ENCODE measurements around the gene WDR93.

WDR93 gene

GRCh38 chr15:89690276-89691218, at the start of gene WDR93, which contains the start of gene PEX11A:
WDR93 (plus strand) TSS chr15:89690811; CDS start chr15:89701747, 10,936 bp downstream.
PEX11A (minus strand) TSS chr15:89690754; CDS start chr15:89690632, 122 bp downstream.
- DNase-seq (ENCODE audit: low read depth, low spot score): peak; percentile 47

GRCh38 chr15:89641053-89641452, 49.6 kb upstream of the WDR93 start:
- DNase-seq (ENCODE audit: low read depth, low spot score): no peak

- no peak for DNase-seq (ENCODE audit: low read depth, low spot score)
Observed at GRCh38 chr15:89642106-89642505, 48.5 kb upstream of the WDR93 start.

GRCh38 chr15:89645680-89646079, 44.9 kb upstream of the WDR93 start:
- no peak for DNase-seq (ENCODE audit: low read depth, low spot score)

GRCh38 chr15:89646416-89647141, 44.0 kb upstream of the WDR93 start:
- no peak for DNase-seq (ENCODE audit: low read depth, low spot score)

- no peak for DNase-seq (ENCODE audit: low read depth, low spot score)
Observed at GRCh38 chr15:89647191-89647851, 43.3 kb upstream of the WDR93 start.

GRCh38 chr15:89648106-89649012, 42.3 kb upstream of the WDR93 start:
- DNase-seq (ENCODE audit: low read depth, low spot score): no peak

GRCh38 chr15:89649013-89649625, 41.5 kb upstream of the WDR93 start:
- DNase-seq (ENCODE audit: low read depth, low spot score): no peak

- no peak for DNase-seq (ENCODE audit: low read depth, low spot score)
Observed at GRCh38 chr15:89649716-89650115, 40.9 kb upstream of the WDR93 start.

GRCh38 chr15:89652131-89652530, 38.5 kb upstream of the WDR93 start:
- no peak for DNase-seq (ENCODE audit: low read depth, low spot score)

GRCh38 chr15:89652666-89653065, 37.9 kb upstream of the WDR93 start:
- no peak for DNase-seq (ENCODE audit: low read depth, low spot score)

GRCh38 chr15:89653578-89653977, 37.0 kb upstream of the WDR93 start:
- DNase-seq (ENCODE audit: low read depth, low spot score): no peak

- no peak for DNase-seq (ENCODE audit: low read depth, low spot score)
Observed at GRCh38 chr15:89654301-89654761, 36.3 kb upstream of the WDR93 start.

GRCh38 chr15:89654847-89655805, 35.5 kb upstream of the WDR93 start, which contains the start of gene KIF7:
KIF7 (minus strand) TSS chr15:89655467; CDS start chr15:89652930, 2,537 bp downstream.
- no peak for DNase-seq (ENCODE audit: low read depth, low spot score)

GRCh38 chr15:89656116-89656815, 34.3 kb upstream of the WDR93 start:
- DNase-seq (ENCODE audit: low read depth, low spot score): no peak

GRCh38 chr15:89657686-89658200, 32.9 kb upstream of the WDR93 start:
- no peak for DNase-seq (ENCODE audit: low read depth, low spot score)

- no peak for DNase-seq (ENCODE audit: low read depth, low spot score)
Observed at GRCh38 chr15:89659295-89659694, 31.3 kb upstream of the WDR93 start.

- no peak for DNase-seq (ENCODE audit: low read depth, low spot score)
Observed at GRCh38 chr15:89660556-89660955, 30.1 kb upstream of the WDR93 start.

All from iPS DF 19.7 (cell line).